ENCODE data around the gene PDE6C. TPM values are rescaled to one million over a fixed set of nuclear protein-coding genes. Genes with fewer than 3 reads are reported as not detected.

PDE6C gene
- total RNA-seq, 1 experiment from 2014 or later, result not detected

DNA sequence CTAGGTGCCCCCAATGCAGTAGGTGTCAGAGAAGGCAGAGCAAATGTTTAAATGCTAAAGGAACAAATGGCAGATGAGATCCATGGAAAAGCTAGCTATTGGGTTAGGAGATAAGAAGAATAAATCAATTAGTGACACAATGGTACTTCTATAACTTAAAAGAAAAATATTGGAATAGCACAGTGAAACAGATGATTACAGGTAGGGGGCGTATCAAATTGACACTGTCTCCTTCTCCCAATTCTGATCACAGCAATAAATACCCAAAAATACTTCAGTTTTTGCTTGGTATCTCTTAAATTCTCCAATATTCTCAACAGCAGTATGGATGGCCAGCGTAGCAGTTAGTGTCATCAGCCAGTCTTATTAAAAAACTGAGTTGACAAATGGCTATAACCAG lies 84.9 kb downstream of the PDE6C start:
- no peak overlapping the region for H3K4me2 ChIP-seq (ENCODE audit: insufficient read depth, insufficient read length, low read length)
- H2BK12ac ChIP-seq (ENCODE audit: insufficient read length, low read depth, low read length), result no peak overlapping the region
- peak; percentile 41 for TF ChIP-seq CTCF (conservative IDR thresholded peaks at IDR 0.05)
- H4K20me1 ChIP-seq (ENCODE audit: control insufficient read depth, insufficient read depth, insufficient read length), result no peaks in the 10 kb centered on the region
- H3K18ac ChIP-seq (ENCODE audit: insufficient read length, low read depth, low read length), result no peak overlapping the region
- no peaks in the 10 kb centered on the region for H3K79me1 ChIP-seq (ENCODE audit: insufficient read depth, low read depth, low read length, poor library complexity, severe bottlenecking)
- H2BK20ac ChIP-seq (ENCODE audit: low read depth, low read length, poor library complexity, severe bottlenecking), result no peak overlapping the region
- H3K27ac ChIP-seq (ENCODE audit: insufficient read length, low read depth, low read length), result no peak overlapping the region
- H2BK120ac ChIP-seq (ENCODE audit: low read depth, low read length, poor library complexity, severe bottlenecking), result no peak overlapping the region
- peaks cover 3 to 12% of the 10 kb centered on the region in 2 experiments; a peak in 2 of 4 replicates for H3K4me1 Mint-ChIP-seq
- no peak overlapping the region for H3K4me3 Mint-ChIP-seq
- no peak overlapping the region for H3K23ac ChIP-seq (ENCODE audit: insufficient read length, low read depth, low read length)
- no peaks in the 10 kb centered on the region for H3K27me3 Mint-ChIP-seq (ENCODE audit: low read depth)
- H3T11ph ChIP-seq (ENCODE audit: low read length), result no peak overlapping the region
- H3K27me3 ChIP-seq (ENCODE audit: insufficient read depth, low read length), result no peaks in the 10 kb centered on the region
- no peak overlapping the region for H2BK5ac ChIP-seq (ENCODE audit: insufficient read length, low read length)
- H3K9me3 Mint-ChIP-seq, result no peaks in the 10 kb centered on the region
- peaks cover 9% of the 10 kb centered on the region for H3K23me2 ChIP-seq (ENCODE audit: insufficient read length, low read depth, low read length, poor library complexity, severe bottlenecking)
- H4K5ac ChIP-seq (ENCODE audit: insufficient read length, low read depth, low read length), result no peak overlapping the region
- no peak overlapping the region for H3K9ac ChIP-seq (ENCODE audit: extremely low read depth, insufficient read length, low read length)
- WGBS (ENCODE audit: extremely low coverage, insufficient read length, low lambda C conversion rate), result no CpG with 5 or more reads among the region's 2 CpGs
- H2AFZ ChIP-seq (ENCODE audit: low read length), result no peak overlapping the region
- no peak overlapping the region for H2BK15ac ChIP-seq (ENCODE audit: low read depth, low read length)
- no peak overlapping the region for H3K14ac ChIP-seq (ENCODE audit: insufficient read depth, low read length)
- H3K4ac ChIP-seq (ENCODE audit: low read depth, low read length), result no peak overlapping the region
- DNase-seq, result no peak
- no peak overlapping the region for H3K56ac ChIP-seq (ENCODE audit: insufficient read length, low read depth, low read length)
- no peaks in the 10 kb centered on the region; the same call in 1 of the 2 replicates for H3K4me1 ChIP-seq (ENCODE audit: insufficient read depth, low read length)
- H4K91ac ChIP-seq (ENCODE audit: insufficient read length, low read depth, low read length), result no peak overlapping the region
- H3K9me3 ChIP-seq (ENCODE audit: control insufficient read depth, low read depth, low read length), result no peaks in the 10 kb centered on the region
- no peak overlapping the region for H4K8ac ChIP-seq (replicated peaks; ENCODE audit: insufficient read length, low read depth, low read length)
- H3K36me3 Mint-ChIP-seq (ENCODE audit: insufficient read depth in 1 of 3, low read depth in 3 of 3), result peaks cover 9 to 45% (median 40%) of the 10 kb centered on the region in 3 experiments
- no peak overlapping the region for H3K27ac Mint-ChIP-seq
- no peaks in the 10 kb centered on the region for H3K79me2 ChIP-seq (ENCODE audit: insufficient read depth, low read length)
- no peak overlapping the region for H2AK5ac ChIP-seq (ENCODE audit: insufficient read length, low read length)

Data from H9 (cell line).